ENCODE results near the gene TTC38.

TTC38 gene

DNA sequence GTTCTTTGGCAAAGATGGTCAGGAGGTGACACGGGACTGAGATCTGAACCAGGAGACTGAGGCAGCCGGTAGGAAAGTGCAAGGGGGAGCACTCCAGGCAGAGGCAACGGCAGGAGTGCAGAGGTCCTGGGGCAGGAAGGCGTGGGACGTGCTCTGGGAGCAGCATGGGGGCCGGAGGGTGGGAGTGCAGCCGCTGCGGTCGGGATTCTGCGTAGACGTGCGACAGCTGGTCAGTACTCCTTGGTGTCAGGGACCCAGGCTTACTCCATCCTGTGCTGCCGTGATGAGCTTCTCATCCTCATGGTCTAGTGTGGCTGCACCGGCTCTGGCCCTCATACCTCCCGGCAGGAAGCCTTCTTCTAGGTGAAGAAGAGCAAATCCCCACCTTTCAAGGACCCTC is 50.8 kb downstream of the TTC38 start:
- H3K4me3 Mint-ChIP-seq, result no peak overlapping the region
- peaks cover 39% of the 10 kb centered on the region for H3K36me3 Mint-ChIP-seq
- no peak for DNase-seq (ENCODE audit: low spot score in 2 of 2)
- H3K9me3 Mint-ChIP-seq, result no peaks in the 10 kb centered on the region
- no peaks in the 10 kb centered on the region for H3K4me1 Mint-ChIP-seq
- H3K27ac Mint-ChIP-seq, result no peak overlapping the region
- no peak for ATAC-seq

DNA sequence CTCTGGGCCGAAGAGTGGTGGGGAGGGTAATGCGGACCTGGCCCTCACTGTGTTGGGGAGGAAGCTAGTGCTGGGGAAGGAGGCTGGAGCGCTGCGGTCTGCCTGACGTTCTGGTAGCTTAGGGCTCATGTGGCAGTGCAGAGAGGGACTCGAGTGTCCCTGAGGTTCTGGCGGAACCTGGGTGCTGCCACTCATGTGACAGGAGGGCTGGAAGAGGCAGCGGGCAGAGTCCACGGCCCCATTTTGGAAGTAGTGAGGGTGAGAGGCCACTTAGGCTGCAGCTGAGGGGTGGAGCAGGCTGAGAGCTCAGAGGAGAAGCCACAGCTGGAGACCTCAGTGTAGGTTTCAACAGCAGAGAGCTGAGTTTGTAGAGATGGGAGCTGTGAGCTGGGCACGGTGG is 51.5 kb downstream of the TTC38 start:
- ATAC-seq, result no peak
- Mint-ChIP-seq H3K4me3 (no peak overlapping the region), H3K36me3 (peaks cover 44% of the 10 kb centered on the region)

DNA sequence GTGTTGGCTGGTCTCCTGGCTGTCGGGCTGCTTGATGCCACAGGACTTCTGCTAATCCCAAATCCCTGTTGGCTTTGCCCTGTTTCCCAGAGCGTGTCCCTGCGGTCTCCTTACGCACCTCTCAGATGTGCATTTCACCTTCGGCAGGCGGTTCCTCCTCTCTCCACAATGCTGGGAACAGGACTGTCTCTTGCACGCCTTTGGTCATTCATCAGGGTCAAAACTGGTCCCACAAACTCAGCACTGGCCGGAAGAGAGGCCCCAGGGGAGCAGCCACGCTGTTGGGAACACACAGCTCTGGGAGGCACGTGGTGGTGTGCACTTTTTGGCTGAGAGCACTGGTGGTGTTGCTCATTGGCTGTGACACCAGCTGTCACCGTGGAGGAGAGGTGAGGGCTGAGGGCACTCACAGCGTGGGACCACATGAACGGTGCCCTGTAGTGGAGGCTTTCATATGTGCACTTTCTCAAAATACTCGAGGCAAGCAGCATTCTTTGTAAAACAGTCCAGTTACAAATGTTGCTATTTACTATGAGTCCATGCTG is 52.4 kb downstream of the TTC38 start:
- Mint-ChIP-seq H3K36me3 (peaks cover 50% of the 10 kb centered on the region), H3K4me1 (no peaks in the 10 kb centered on the region), H3K9me3 (no peaks in the 10 kb centered on the region), H3K27ac (no peak overlapping the region), H3K4me3 (no peak overlapping the region)
- ATAC-seq (no peak), DNase-seq (ENCODE audit: low spot score in 2 of 2) (no peak)

More for the DNA sequence above, 51.5 kb downstream of the TTC38 start:
- Mint-ChIP-seq H3K9me3 (no peaks in the 10 kb centered on the region), H3K27ac (peak overlapping the region; percentile 15), H3K4me1 (no peaks in the 10 kb centered on the region)
- no peak for DNase-seq (ENCODE audit: low spot score in 2 of 2)

DNA sequence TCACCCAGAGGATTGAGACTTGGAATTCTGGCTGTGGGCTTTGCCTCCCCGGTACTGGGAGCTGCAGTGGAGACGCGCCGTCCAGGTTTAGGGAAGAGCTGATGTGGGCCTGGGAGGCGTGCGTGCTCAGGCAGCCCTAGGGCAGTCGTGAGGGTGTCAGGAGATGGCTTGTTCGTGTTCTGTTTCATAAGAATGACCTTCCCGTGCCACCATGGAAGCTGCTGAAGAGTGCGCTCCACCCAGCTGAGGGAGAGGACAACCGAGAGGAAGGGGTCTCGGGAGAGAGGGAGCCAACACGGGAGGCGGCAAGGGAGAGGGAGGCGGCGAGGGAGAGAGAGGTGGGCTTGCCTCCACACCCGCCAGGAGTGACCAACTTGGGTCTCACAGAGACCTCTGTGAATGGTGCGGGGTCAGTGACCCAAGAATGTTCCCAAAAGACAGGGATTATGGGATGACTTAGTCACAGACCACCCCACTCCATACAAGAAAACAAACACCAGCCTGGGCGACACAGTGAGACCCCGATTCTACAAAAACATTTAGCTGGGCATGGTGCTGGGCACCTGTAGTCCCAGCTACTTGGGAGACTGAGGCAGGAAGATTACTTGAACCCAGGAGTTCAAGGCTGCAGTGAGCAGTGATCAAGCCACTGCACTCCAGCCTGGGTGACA is 53.0 kb downstream of the TTC38 start:
- no peak for DNase-seq (ENCODE audit: low spot score in 2 of 2)
- no peaks in the 10 kb centered on the region for H3K4me1 Mint-ChIP-seq
- no peak for ATAC-seq
- H3K4me3 Mint-ChIP-seq, result no peak overlapping the region
- peaks cover 43% of the 10 kb centered on the region for H3K36me3 Mint-ChIP-seq
- no peak overlapping the region for H3K27ac Mint-ChIP-seq
- no peaks in the 10 kb centered on the region for H3K9me3 Mint-ChIP-seq

DNA sequence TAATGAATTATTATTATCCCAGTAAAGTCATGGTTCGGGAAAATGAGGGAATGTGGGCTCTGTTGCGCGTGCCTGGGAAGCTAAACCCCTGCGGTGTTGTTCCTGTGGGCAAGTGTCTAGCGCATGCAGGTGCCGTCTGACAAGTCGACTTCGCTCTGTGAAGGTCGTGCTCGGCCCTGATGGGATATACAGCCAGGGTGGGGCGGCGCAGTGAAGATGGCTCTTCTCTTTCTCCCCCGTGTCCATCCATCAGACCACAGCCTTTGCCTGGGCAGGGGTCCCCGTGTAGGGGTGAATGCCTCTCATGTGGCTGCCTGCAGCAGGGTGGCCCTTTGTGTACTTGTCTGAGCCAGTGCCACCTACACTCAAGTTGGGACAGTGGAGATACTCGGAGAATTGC is 54.9 kb downstream of the TTC38 start:
- Mint-ChIP-seq H3K4me1 (no peaks in the 10 kb centered on the region), H3K9me3 (no peaks in the 10 kb centered on the region), H3K36me3 (peaks cover 41% of the 10 kb centered on the region), H3K4me3 (no peak overlapping the region), H3K27ac (no peak overlapping the region)
- ATAC-seq, result no peak
- no peak for DNase-seq (ENCODE audit: low spot score in 2 of 2)

DNA sequence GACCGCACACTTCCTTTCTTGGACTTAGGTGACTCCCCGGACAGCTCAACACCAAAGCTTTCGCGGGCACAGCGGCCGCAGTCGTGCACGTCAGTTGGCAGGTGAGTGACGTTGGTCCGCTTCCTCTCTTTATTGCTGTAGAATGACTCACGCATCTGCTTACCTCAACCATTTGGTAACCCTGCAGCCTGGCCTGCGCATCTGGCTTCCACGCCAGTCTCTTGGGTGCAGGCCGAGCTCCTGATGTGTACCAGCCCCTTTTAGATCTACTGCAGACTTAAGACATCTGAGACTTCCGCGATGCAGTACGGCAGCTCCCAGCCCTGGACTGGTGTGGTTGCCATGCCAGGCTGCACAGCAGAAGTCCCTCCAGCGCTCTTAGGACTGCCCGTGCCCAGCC is 55.4 kb downstream of the TTC38 start:
- H3K27ac Mint-ChIP-seq, result no peak overlapping the region
- no peaks in the 10 kb centered on the region for H3K4me1 Mint-ChIP-seq
- no peak for ATAC-seq
- no peak for DNase-seq (ENCODE audit: low spot score in 2 of 2)
- H3K4me3 Mint-ChIP-seq, result no peak overlapping the region
- H3K36me3 Mint-ChIP-seq, result peaks cover 37% of the 10 kb centered on the region
- H3K9me3 Mint-ChIP-seq, result no peaks in the 10 kb centered on the region

DNA sequence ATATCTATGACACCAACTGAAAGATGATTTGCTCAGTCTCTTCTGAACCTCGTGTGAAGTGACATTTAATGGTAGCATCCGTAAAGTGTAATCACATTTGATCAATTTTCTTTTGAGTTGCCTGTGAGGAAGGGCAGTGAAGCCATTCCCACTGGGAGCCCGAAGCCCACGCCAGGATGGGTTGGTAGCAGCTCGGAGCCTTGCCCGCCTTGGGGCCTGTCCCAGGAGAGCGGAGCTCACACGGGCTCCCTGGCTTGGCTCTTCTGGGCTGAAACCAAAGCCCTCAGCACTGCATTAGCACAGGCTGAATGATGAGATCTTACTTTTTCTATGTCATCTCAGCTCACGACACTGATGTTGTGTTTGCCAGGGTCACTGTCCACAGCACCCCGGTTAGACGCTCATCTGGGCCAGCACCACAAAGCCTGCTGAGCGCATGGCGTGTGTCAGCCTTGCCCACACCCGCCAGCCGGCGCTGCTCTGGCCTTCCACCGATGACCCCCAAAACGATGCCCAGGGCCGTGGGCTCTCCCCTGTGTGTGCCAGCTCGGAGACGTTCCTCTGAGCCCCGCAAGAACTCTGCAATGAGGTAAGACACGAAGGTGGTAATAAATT is 58.4 kb downstream of the TTC38 start:
- Mint-ChIP-seq H3K4me3 (no peak overlapping the region), H3K4me1 (no peaks in the 10 kb centered on the region), H3K27ac (no peak overlapping the region), H3K36me3 (peaks cover 39% of the 10 kb centered on the region), H3K9me3 (no peaks in the 10 kb centered on the region)
- ATAC-seq (no peak), DNase-seq (ENCODE audit: low spot score in 2 of 2) (no peak)

DNA sequence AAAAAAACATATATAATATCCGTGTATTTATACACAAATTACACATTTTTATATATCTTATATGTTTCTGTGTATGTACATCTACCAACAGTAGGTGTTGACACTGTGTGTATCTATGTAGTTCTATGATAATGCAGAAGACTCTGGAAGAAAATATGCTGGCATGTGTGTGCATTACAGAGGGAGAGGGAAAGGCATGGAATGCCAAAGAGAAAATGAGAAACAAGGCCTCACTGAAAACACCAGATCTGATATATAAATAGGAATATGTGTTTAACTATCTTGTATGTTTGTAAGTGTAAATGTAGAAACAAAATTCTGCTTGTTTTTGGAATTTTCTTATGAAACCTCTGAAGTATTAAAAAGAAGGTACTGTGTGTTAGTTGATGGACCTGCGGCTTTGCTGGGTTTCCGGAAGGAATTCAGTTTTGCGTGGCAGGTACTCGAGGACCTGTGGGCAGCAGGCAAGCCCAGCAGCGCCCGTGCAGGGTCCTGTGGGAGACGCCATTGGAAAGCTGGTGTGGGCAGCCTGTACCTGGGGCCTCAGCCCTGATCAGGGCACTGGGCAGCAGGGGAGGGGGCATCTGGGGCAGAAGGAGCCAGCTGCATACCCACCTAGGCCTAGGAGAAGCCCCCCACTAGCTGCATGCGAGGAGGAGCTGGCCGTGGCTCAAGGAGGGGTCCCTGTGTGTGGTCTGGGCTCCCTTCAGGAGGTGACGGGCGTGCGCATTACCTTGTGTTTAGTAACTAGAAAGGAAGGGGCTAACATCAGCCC is 60.1 kb downstream of the TTC38 start:
- no peak overlapping the region for H3K4me3 Mint-ChIP-seq
- no peak for ATAC-seq
- no peaks in the 10 kb centered on the region for H3K4me1 Mint-ChIP-seq
- H3K9me3 Mint-ChIP-seq, result no peaks in the 10 kb centered on the region
- H3K27ac Mint-ChIP-seq, result no peak overlapping the region
- peaks cover 39% of the 10 kb centered on the region for H3K36me3 Mint-ChIP-seq
- no peak for DNase-seq (ENCODE audit: low spot score in 2 of 2)

DNA sequence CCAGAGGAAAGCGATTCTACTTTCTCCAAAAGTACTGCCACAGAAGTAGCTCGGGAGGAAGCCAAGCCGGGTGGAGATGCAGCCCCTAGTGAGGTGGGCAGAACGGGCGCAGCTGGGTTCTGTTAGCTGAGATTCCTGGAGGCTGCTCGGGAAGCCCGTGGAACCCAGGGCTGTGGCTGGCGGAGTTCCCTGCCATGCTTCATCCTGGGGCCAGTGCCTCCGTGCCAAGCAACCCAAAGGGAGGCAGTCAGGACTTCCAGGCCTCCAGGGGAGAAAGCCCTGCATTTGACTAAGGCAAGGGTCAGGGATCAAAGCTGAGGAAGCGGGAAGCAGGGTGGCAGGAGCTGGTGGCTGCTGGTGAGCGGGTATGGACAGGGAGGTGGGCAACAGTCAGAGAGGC is 61.0 kb downstream of the TTC38 start:
- no peaks in the 10 kb centered on the region for H3K4me1 Mint-ChIP-seq
- no peak for DNase-seq (ENCODE audit: low spot score in 2 of 2)
- no peak for ATAC-seq
- H3K36me3 Mint-ChIP-seq, result peaks cover 45% of the 10 kb centered on the region
- H3K4me3 Mint-ChIP-seq, result no peak overlapping the region
- H3K27ac Mint-ChIP-seq, result no peak overlapping the region
- no peaks in the 10 kb centered on the region for H3K9me3 Mint-ChIP-seq

DNA sequence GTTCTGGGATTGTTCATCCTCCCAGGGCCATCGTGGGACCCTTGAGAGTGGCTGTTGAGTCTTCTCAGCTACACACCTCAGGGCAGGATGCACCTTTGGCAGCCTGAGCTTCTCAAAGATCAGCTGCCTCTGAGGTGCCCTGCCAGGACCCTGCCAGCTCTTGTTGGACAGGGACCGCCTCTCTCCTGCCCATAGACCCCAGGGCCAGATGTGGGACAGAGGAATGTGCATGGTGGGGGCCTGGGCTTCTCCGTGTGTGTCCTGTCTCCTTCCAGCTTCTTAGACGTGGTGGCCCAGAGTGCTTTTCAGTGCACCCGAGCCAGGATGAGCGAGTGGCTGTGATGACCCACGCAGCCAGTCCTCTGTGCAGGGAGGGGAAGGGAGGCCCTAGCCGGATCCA is 61.8 kb downstream of the TTC38 start:
- Mint-ChIP-seq H3K4me3 (no peak overlapping the region), H3K36me3 (peaks cover 39% of the 10 kb centered on the region), H3K27ac (no peak overlapping the region), H3K4me1 (peaks cover 5% of the 10 kb centered on the region), H3K9me3 (no peaks in the 10 kb centered on the region)
- DNase-seq (ENCODE audit: low spot score in 2 of 2) (no peak), ATAC-seq (no peak)

DNA sequence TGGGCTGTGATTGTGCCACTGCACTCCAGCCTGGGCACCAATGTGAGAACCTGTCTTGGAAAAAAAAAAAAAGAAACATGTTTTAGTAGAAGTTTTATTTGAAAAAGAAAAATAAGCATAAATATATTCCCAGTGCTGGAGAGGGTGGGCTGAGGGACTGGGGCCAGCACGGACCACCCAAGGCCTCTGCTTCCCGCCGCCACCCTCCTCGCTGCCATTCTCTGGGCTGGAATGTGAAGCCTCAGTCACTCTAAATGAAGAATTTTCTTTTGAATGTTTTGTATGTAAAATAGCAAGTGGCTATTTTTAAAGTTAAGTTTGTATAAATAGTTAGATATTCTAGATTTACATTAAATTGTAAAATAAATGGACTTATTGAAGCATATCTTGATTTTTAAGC is 62.6 kb downstream of the TTC38 start:
- Mint-ChIP-seq H3K9me3 (no peaks in the 10 kb centered on the region), H3K4me1 (peaks cover 10% of the 10 kb centered on the region), H3K4me3 (no peak overlapping the region), H3K27ac (no peak overlapping the region), H3K36me3 (peaks cover 40% of the 10 kb centered on the region)
- DNase-seq (ENCODE audit: low spot score in 2 of 2) (no peak), ATAC-seq (no peak)

DNA sequence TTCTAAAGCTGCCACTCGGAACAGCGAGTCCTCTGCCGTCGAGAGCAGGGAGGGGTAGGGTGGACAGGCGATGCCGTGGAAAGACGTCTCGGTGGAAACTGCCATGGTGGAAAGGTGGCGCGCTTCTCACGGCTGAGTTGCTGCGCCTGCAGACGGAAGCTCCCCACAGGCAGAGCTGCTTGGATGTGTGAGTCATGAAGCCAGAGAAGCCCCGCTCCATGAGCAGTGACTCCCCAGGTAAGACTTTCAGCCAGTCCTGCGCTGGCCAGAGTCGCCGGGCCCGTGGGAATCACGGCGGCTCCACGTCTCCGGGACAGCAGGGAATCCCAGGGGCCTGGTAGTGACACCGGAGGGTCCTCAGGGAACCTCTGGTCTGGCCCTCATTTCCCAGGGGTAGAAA is 63.7 kb downstream of the TTC38 start:
- ATAC-seq, result no peak
- H3K27ac Mint-ChIP-seq, result no peak overlapping the region
- H3K4me3 Mint-ChIP-seq, result no peak overlapping the region
- H3K4me1 Mint-ChIP-seq, result peaks cover 15% of the 10 kb centered on the region
- peaks cover 44% of the 10 kb centered on the region for H3K36me3 Mint-ChIP-seq
- DNase-seq (ENCODE audit: low spot score in 2 of 2), result no peak
- no peaks in the 10 kb centered on the region for H3K9me3 Mint-ChIP-seq

DNA sequence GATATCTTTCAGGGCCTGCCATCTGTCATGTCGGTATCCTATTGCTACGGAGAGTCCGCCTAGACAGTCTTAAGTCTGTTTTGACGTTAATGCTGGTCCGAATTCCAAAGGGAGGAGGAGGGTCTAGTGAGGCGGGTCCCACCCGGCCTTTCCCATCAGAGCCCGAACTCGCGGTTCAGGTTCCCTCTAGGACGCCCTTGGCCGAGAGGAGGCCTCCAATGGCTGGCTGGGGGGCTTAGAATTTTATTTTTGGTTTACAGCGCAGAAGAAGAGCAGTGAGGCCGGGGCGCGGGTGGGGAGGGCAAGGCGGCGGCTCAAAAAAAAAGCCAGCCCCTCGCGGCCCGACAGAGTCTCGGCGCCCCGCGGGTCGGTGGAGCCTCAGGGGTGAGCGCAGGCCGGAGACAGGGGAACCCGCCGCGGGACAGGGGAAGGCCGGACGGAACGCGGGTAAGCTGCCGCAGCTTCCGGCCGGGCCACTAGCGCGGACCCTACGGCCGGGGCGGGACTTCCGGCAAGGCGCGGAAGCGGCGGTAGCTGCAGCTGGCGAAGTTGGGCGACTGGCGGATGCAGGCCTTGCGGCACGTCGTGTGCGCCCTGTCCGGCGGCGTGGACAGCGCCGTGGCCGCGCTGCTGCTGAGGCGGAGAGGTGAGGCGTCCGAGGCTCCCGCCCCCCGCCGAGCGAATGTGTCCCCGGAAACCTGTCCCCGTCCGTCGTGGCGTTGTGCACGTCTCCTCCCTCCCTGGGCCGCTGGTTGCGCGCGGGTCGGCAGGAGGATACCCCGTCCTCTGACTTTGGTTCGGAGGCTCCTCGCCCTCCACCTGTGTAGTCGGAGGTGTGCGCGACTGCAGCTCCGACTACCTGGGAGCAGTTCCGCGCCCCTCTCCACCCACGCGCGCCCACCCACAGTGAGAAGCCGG is 67.7 kb downstream of the TTC38 start, which contains the start of gene TRMU:
TSS of gene TRMU (plus strand) at position 514 of the 918 bp plus-strand sequence. CDS start at position 565, 51 bp downstream.
- DNase-seq (ENCODE audit: low spot score in 2 of 2) (peak; percentile 65 to 87), ATAC-seq (peak; percentile 91)
- Mint-ChIP-seq H3K4me1 (peaks cover 47% of the 10 kb centered on the region), H3K4me3 (peak within 1 kb of the TSS; percentile 97), H3K9me3 (no peaks in the 10 kb centered on the region), H3K36me3 (peaks cover 65% of the 10 kb centered on the region), H3K27ac (peak within 1 kb of the TSS; percentile 95)

DNA sequence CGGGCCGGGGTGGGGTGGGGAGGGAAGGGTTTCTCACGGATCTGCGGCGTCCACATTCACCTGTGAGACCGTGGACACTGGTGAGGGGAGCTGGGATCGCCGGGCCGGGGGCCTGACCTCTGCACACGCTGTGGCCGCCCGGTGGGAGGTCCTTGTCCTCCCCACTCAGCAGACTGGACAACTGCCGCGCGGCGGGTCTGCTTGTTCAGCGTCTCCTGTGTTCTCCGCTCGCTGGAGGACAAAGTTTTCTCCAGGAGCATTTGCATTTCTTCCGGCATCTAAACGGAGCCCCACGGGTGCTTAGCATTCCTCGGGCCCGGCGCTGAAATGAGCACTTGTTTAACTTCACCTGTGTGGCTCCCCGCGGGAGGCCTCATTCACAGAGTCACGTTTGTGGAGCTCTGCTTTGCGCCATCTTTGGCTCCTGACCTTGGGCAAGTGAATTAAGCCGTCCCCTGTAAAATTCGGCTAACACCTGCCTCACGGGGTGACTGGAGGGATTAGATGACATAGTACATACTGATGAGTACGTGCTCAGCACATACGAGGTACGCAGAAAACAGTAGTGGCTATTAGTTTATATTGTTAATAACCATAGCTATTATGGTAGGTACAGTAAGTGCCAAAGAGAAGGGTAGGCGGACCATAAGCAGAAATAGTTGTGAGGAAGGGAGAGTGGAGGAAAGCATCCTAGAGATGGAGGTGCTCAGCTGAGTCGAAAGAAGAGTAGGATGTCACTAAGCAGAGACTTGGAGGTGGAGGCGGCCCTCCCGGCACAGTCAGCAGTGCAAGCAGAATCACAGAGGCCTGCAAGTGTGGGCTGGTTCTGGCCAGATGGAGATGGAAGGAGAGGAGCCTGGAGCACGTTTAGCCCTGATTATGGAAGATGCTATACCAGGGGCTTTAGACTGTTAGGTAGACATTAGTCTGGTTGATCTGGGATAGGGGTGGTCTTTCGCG is 68.6 kb downstream of the TTC38 start:
- peaks cover 72% of the 10 kb centered on the region for H3K36me3 Mint-ChIP-seq
- peak overlapping the region; percentile 97 for H3K4me3 Mint-ChIP-seq
- peak; percentile 60 for ATAC-seq

More for the DNA sequence above, 68.6 kb downstream of the TTC38 start:
- Mint-ChIP-seq H3K27ac (peak overlapping the region; percentile 95), H3K4me1 (peaks cover 47% of the 10 kb centered on the region), H3K9me3 (no peaks in the 10 kb centered on the region)
- DNase-seq (ENCODE audit: low spot score in 2 of 2), result peak in 1 of 2 donors; percentile 52
